ENCODE results near the gene ADCY5.

The ADCY5 gene

GRCh38 chr3:123406598-123406997 is 42.3 kb downstream of the ADCY5 start:
- TF ChIP-seq ZFX (IDR thresholded peaks at IDR 0.05) (no peak), CTCF (conservative IDR thresholded peaks at IDR 0.05) (no peak)

GRCh38 chr3:123405936-123406510 is 42.9 kb downstream of the ADCY5 start:
- H3K27ac ChIP-seq, result no peak overlapping the region
- TF ChIP-seq ZFX (IDR thresholded peaks at IDR 0.05) (no peak), CTCF (conservative IDR thresholded peaks at IDR 0.05) (no peak)

More at GRCh38 chr3:123406598-123406997, 42.3 kb downstream of the ADCY5 start:
- no peak overlapping the region for H3K27ac ChIP-seq

GRCh38 chr3:123405021-123405420 is 43.9 kb downstream of the ADCY5 start:
- no peak overlapping the region for H3K27ac ChIP-seq
- TF ChIP-seq CTCF (conservative IDR thresholded peaks at IDR 0.05) (no peak), ZFX (IDR thresholded peaks at IDR 0.05) (no peak)

- no peak for TF ChIP-seq ZFX (IDR thresholded peaks at IDR 0.05)
- TF ChIP-seq CTCF (conservative IDR thresholded peaks at IDR 0.05), result no peak
- no peak overlapping the region for H3K27ac ChIP-seq
These were observed 44.5 kb downstream of the ADCY5 start for GRCh38 chr3:123404391-123404790.

GRCh38 chr3:123401836-123402530 is 46.9 kb downstream of the ADCY5 start:
- no peak overlapping the region for H3K27ac ChIP-seq
- TF ChIP-seq CTCF (conservative IDR thresholded peaks at IDR 0.05), result no peak

GRCh38 chr3:123400169-123400568 is 48.7 kb downstream of the ADCY5 start:
- H3K27ac ChIP-seq, result no peak overlapping the region
- TF ChIP-seq CTCF (conservative IDR thresholded peaks at IDR 0.05) (no peak), ZFX (IDR thresholded peaks at IDR 0.05) (no peak)

GRCh38 chr3:123399653-123400052 is 49.2 kb downstream of the ADCY5 start:
- TF ChIP-seq CTCF (conservative IDR thresholded peaks at IDR 0.05), result no peak
- TF ChIP-seq ZFX (IDR thresholded peaks at IDR 0.05), result no peak
- no peak overlapping the region for H3K27ac ChIP-seq
